GM12892 (cell line): ENCODE data around the gene DRC1.

Source experiments
- POLR2A ChIP-seq: IDR thresholded peaks from 2 replicates; pipeline ENCODE4 v1.6.1; 2011; ENCODE audit warnings: low read depth, low read length, control low read depth
- POLR2AphosphoS5 ChIP-seq: IDR thresholded peaks from 2 replicates; pipeline ENCODE4 v1.6.1; 2011; ENCODE audit warnings: low read depth, low read length, control low read depth
- TAF1 ChIP-seq: IDR thresholded peaks from 2 replicates; pipeline ENCODE4 v1.6.1; 2011; ENCODE audit warnings: low read depth, mild to moderate bottlenecking, control low read depth, low read length, borderline replicate concordance

DNA sequence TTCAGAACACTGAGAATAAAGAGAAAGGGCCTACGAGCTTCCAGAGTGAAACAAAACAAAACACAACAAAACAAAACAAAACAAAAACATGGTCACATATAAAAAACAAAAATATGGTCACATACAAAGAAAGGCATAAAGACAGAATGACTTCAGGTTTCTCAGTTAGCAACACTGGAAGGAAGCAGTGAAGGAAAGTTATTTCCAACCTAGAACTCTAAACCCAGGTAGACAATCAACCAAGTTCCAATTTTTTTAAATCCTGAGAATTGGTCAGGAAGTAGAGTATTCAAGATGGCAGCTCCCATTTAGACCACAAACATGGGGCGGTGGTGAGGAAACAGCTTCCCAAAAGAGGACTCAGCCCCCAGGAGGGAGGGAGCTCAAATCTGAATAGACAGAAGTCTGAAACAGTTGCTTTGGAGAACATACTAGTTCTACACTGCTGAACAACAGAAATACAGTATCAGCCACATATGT, 9.1 kb downstream of the DRC1 start:
- TF ChIP-seq POLR2AphosphoS5 (no peak), POLR2A (no peak), TAF1 (no peak)
